GM13977 (cell line): ENCODE measurements around the gene CDH4.

ENCODE experiments used
- DNase-seq: peaks from one replicate; pipeline ENCODE4 v3.0.0; 2012; ENCODE audit warnings: low spot score
- CTCF ChIP-seq: IDR thresholded peaks from 2 replicates; pipeline ENCODE4 v1.5.1; 2012; ENCODE audit warnings: mild to moderate bottlenecking, control low read depth; ENCODE audit not compliant: insufficient read depth; ENCODE audit errors: extremely low read depth, missing control alignments
- in situ Hi-C: fragments of 300-500 bp; cut with MboI; formaldehyde crosslinking; loops from one replicate; pipeline ENCODE4 v1.12.0; 2022; ENCODE audit warnings: low sequenced_read_pairs, low pct_unique_long_range_greater_than_20kb, mixed read lengths, inconsistent platforms; ENCODE audit not compliant: unreplicated experiment

CDH4 gene

GRCh38 chr20:61380545-61380915, 128.5 kb downstream of the CDH4 start:
- no peak for TF ChIP-seq CTCF
- in situ Hi-C loops = no loop called here
- DNase-seq = no peak

GRCh38 chr20:61382194-61382593, 130.1 kb downstream of the CDH4 start:
- in situ Hi-C loops = no loop called here
- no peak for TF ChIP-seq CTCF
- no peak for DNase-seq

GRCh38 chr20:61385296-61385695, 133.2 kb downstream of the CDH4 start:
- in situ Hi-C loops = no loop called here

GRCh38 chr20:61385731-61386130, 133.7 kb downstream of the CDH4 start:
- DNase-seq = no peak
- in situ Hi-C loops = no loop called here
- TF ChIP-seq CTCF = no peak

More at GRCh38 chr20:61385296-61385695, 133.2 kb downstream of the CDH4 start:
- TF ChIP-seq CTCF = no peak
- DNase-seq = no peak

- TF ChIP-seq CTCF = no peak
- in situ Hi-C loops = no loop called here
- DNase-seq = no peak
Observed at GRCh38 chr20:61387204-61387953, 135.3 kb downstream of the CDH4 start.

- in situ Hi-C loops = no loop called here
- no peak for TF ChIP-seq CTCF
- DNase-seq = no peak
Observed at GRCh38 chr20:61387954-61388348, 135.9 kb downstream of the CDH4 start.
